Measurements from ENCODE around the gene HAAO.

Gene HAAO

DNA sequence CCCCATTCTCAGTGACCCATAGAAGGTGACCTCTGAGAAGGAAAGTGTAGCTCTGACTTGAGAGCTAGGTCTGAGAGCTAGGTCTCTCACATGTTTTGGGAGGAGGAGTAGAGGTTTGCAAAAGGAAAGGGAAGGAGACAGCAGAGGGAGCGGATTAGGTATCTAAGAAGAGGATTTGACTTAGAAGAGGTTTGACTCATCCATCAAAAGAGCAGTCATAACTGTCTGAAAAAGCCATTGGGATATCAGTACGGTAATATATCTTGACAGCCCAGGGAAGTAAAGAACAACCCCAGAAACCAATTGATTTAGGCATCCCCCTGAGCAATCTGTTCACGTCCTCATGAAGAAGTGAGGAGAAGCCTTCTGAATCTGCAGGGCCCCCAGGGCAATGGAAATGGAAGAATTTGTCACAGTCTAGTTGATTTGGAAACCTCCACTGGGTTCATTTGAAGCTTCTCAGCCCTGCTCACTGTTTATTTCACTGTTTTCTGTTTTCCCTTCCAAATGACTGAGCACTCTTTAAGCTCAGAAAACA lies 47.8 kb downstream of the HAAO start:
- Histone ChIP-seq H3K27me3 (ENCODE audit: control insufficient read depth, low read length) (no peaks in the 10 kb centered on the region), H3K4me3 (ENCODE audit: low read length) (no peak overlapping the region), H3K27ac (ENCODE audit: low read depth, low read length) (no peak overlapping the region), H3K9me3 (ENCODE audit: control insufficient read depth, insufficient read depth, low read length) (no peaks in the 10 kb centered on the region), H3K4me1 (ENCODE audit: control insufficient read depth, low read length) (no peaks in the 10 kb centered on the region), H3K9me2 (replicated peaks; ENCODE audit: control insufficient read depth, low read length) (no peaks in the 10 kb centered on the region), H3K79me2 (ENCODE audit: control insufficient read depth, low read length) (no peaks in the 10 kb centered on the region), H3K4me2 (ENCODE audit: low read length) (no peak overlapping the region), H4K20me1 (ENCODE audit: control insufficient read depth, insufficient read depth, low read depth, low read length) (no peaks in the 10 kb centered on the region), H3F3A (ENCODE audit: control insufficient read depth, insufficient read depth) (no peaks in the 10 kb centered on the region), H3K36me3 (ENCODE audit: control insufficient read depth, low read length) (no peaks in the 10 kb centered on the region; the same call in 1 of the 2 replicates)
- TF ChIP-seq, protein P1, sequence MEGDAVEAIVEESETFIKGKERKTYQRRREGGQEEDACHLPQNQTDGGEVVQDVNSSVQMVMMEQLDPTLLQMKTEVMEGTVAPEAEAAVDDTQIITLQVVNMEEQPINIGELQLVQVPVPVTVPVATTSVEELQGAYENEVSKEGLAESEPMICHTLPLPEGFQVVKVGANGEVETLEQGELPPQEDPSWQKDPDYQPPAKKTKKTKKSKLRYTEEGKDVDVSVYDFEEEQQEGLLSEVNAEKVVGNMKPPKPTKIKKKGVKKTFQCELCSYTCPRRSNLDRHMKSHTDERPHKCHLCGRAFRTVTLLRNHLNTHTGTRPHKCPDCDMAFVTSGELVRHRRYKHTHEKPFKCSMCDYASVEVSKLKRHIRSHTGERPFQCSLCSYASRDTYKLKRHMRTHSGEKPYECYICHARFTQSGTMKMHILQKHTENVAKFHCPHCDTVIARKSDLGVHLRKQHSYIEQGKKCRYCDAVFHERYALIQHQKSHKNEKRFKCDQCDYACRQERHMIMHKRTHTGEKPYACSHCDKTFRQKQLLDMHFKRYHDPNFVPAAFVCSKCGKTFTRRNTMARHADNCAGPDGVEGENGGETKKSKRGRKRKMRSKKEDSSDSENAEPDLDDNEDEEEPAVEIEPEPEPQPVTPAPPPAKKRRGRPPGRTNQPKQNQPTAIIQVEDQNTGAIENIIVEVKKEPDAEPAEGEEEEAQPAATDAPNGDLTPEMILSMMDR (IDR thresholded peaks at IDR 0.05; ENCODE audit: low read depth, low read length, poor library complexity, severe bottlenecking), result no peak

DNA sequence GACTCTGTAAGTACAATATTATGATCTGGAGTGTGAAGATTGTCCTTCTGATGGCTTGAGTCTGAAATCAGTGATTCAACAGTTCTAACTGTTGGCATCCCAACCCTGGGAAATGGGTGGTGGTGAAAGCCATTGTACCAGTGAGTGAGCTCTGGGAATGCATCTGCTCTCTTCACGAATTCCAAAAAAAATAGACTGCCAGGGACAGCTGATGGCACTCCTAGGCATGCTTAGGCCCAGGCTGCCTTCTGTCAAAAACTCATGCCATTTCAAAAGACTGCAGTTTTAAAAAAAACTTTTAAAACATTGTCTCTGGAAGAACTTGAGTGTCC lies 48.8 kb downstream of the HAAO start:
- no peaks in the 10 kb centered on the region; the same call in 1 of the 2 replicates for H3K36me3 ChIP-seq (ENCODE audit: control insufficient read depth, low read length)
- H3K79me2 ChIP-seq (ENCODE audit: control insufficient read depth, low read length), result no peaks in the 10 kb centered on the region
- no peaks in the 10 kb centered on the region for H3K27me3 ChIP-seq (ENCODE audit: control insufficient read depth, low read length)
- TF ChIP-seq, protein P1 (IDR thresholded peaks at IDR 0.05; ENCODE audit: low read depth, low read length, poor library complexity, severe bottlenecking), result no peak
- TF ChIP-seq EZH2phosphoT487 (IDR thresholded peaks at IDR 0.05; ENCODE audit: borderline replicate concordance, low read length), result no peak
- H4K20me1 ChIP-seq (ENCODE audit: control insufficient read depth, insufficient read depth, low read depth, low read length), result no peaks in the 10 kb centered on the region
- no peak overlapping the region for H3K27ac ChIP-seq (ENCODE audit: low read depth, low read length)
- no peak overlapping the region for H3K4me3 ChIP-seq (ENCODE audit: low read length)
- no peak overlapping the region for H3K4me2 ChIP-seq (ENCODE audit: low read length)
- H3F3A ChIP-seq (ENCODE audit: control insufficient read depth, insufficient read depth), result no peaks in the 10 kb centered on the region
- peaks cover under 1% of the 10 kb centered on the region; the same call in 1 of the 2 replicates for H3K9me3 ChIP-seq (ENCODE audit: control insufficient read depth, insufficient read depth, low read length)
- H3K4me1 ChIP-seq (ENCODE audit: control insufficient read depth, low read length), result no peaks in the 10 kb centered on the region
- no peaks in the 10 kb centered on the region for H3K9me2 ChIP-seq (replicated peaks; ENCODE audit: control insufficient read depth, low read length)

DNA sequence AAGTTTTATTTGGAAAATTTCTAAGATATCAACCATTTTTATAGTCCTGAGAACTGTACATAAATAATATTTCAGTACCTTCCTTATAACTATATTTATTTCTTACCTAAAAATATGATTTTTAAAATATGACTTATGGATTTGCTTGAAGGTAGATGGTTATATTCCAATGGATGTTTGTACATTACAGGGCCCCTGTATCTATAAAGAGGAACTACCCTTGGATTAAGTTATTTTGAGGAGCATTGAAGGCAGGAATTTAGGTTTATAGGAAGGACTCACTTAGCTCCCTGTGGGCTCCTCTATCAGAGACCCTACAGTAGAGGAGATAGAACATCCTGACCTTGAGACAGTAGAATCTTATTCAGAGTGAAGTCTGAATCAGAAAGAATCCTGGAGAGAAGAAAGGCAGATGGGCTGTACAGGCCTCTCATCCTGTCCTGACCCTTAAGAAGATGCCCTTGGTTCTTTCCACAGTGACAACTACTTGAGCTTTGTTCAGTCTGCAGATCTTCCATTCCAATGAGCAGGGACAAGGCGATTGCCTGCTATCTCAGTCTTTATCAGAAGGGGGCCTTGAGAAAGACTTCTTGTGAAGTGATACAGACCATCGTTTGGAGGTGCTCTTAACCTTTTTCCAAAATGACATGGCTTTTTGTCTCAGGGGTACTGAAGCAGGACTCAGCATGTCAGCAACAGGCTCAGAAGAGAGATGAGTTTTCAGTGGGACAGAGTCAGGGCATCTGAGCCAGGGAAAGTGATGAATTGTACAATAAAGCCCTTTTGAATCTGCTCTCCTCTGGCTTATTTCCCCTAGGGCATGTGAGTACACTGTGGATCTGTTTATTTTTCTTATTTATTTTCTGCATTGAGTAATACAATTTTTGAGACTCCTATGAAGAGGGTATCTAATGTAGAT lies 49.4 kb downstream of the HAAO start:
- no peaks in the 10 kb centered on the region for H3K4me1 ChIP-seq (ENCODE audit: control insufficient read depth, low read length)

More for the DNA sequence above, 49.4 kb downstream of the HAAO start:
- H3K79me2 ChIP-seq (ENCODE audit: control insufficient read depth, low read length), result no peaks in the 10 kb centered on the region
- TF ChIP-seq, protein P1 (IDR thresholded peaks at IDR 0.05; ENCODE audit: low read depth, low read length, poor library complexity, severe bottlenecking), result peak; percentile 19
- no peak for TF ChIP-seq EZH2phosphoT487 (IDR thresholded peaks at IDR 0.05; ENCODE audit: borderline replicate concordance, low read length)
- no peaks in the 10 kb centered on the region for H3K27me3 ChIP-seq (ENCODE audit: control insufficient read depth, low read length)
- peaks cover under 1% of the 10 kb centered on the region for H3K36me3 ChIP-seq (ENCODE audit: control insufficient read depth, low read length)
- no peak overlapping the region for H3K4me3 ChIP-seq (ENCODE audit: low read length)
- peaks cover 5% of the 10 kb centered on the region; the same call in 1 of the 2 replicates for H3K9me3 ChIP-seq (ENCODE audit: control insufficient read depth, insufficient read depth, low read length)
- H3K27ac ChIP-seq (ENCODE audit: low read depth, low read length), result no peak overlapping the region
- H3F3A ChIP-seq (ENCODE audit: control insufficient read depth, insufficient read depth), result no peaks in the 10 kb centered on the region
- no peak overlapping the region for H3K4me2 ChIP-seq (ENCODE audit: low read length)
- no peaks in the 10 kb centered on the region for H3K9me2 ChIP-seq (replicated peaks; ENCODE audit: control insufficient read depth, low read length)
- no peaks in the 10 kb centered on the region for H4K20me1 ChIP-seq (ENCODE audit: control insufficient read depth, insufficient read depth, low read depth, low read length)
